DND-41 (cell line): ENCODE measurements around the gene NRXN2.

Experiments
- ATAC-seq: fragments of 200-7000 bp; cut with Tn5 transposase; 3 replicates; pipeline ENCODE4 v1.9.1; 2021; ENCODE audit warnings: low read depth; ENCODE audit not compliant: insufficient read depth
- DNase-seq: peaks from one replicate; pipeline ENCODE4 v3.0.0-alpha.2; 2020
- H2AFZ ChIP-seq: 2 replicates; pipeline ENCODE4 v1.6.0; 2012; ENCODE audit warnings: low read depth, low read length
- H3K27ac ChIP-seq: 2 replicates; pipeline ENCODE4 v1.5.1; 2012; ENCODE audit warnings: low read length, inconsistent platforms
- H3K27me3 ChIP-seq: fragments of 200-600 bp; sonication (generic); 2 replicates; pipeline ENCODE4 v1.6.0; 2012; ENCODE audit warnings: low read length, mild to moderate bottlenecking, inconsistent platforms; ENCODE audit not compliant: insufficient read depth, poor library complexity
- H3K36me3 ChIP-seq: 2 replicates; pipeline ENCODE4 v1.5.1; 2012; ENCODE audit warnings: low read length, inconsistent platforms; ENCODE audit not compliant: insufficient read depth
- H3K4me1 ChIP-seq: 2 replicates; pipeline ENCODE4 v1.5.1; 2012; ENCODE audit warnings: mild to moderate bottlenecking, low read length; ENCODE audit not compliant: insufficient read depth
- H3K4me2 ChIP-seq: 2 replicates; pipeline ENCODE4 v1.6.0; 2012; ENCODE audit warnings: mild to moderate bottlenecking, moderate library complexity, low read length, inconsistent platforms; ENCODE audit not compliant: insufficient read depth
- H3K4me3 ChIP-seq, 2 experiments: fragments of 200-600 bp in 1 of 2; shearing (Covaris generic) in 1 of 2; 2 replicates each; pipeline ENCODE4 v1.5.1; 2012 to 2016; ENCODE audit warnings: inconsistent platforms in 2 of 2, low read length in 2 of 2, mild to moderate bottlenecking in 2 of 2, low read depth in 1 of 2, moderate library complexity in 1 of 2
- H3K79me2 ChIP-seq: 2 replicates; pipeline ENCODE4 v1.6.0; 2012; ENCODE audit warnings: low read length, inconsistent platforms; ENCODE audit not compliant: insufficient read depth
- H3K9ac ChIP-seq: 2 replicates; pipeline ENCODE4 v1.6.0; 2012; ENCODE audit warnings: low read depth, mild to moderate bottlenecking, inconsistent platforms, low read length, moderate library complexity
- H3K9me3 ChIP-seq: 2 replicates; pipeline ENCODE4 v1.5.1; 2012; ENCODE audit warnings: low read length, moderate library complexity, mild to moderate bottlenecking, inconsistent platforms; ENCODE audit not compliant: insufficient read depth, severe bottlenecking
- H4K20me1 ChIP-seq: 2 replicates; pipeline ENCODE4 v1.6.0; 2012; ENCODE audit warnings: low read length; ENCODE audit not compliant: insufficient read depth
- CTCF ChIP-seq: IDR thresholded peaks from 2 replicates; pipeline ENCODE4 v1.5.1; 2012; ENCODE audit warnings: borderline replicate concordance, low read length, moderate library complexity, mild to moderate bottlenecking; ENCODE audit not compliant: poor library complexity, severe bottlenecking; ENCODE audit errors: extremely low read depth
- EZH2 ChIP-seq: IDR thresholded peaks from 3 replicates; pipeline ENCODE4 v1.6.1; 2012; ENCODE audit warnings: borderline replicate concordance, low read depth, mild to moderate bottlenecking, moderate library complexity, low read length, inconsistent platforms; ENCODE audit not compliant: severe bottlenecking

NRXN2 gene

GRCh38 chr11:64691543-64691942, 31.5 kb downstream of the NRXN2 start:
- ATAC-seq (no peak), DNase-seq (no peak)
- Histone ChIP-seq H4K20me1 (no peaks in the 10 kb centered on the region), H3K4me1 (peaks cover 16% of the 10 kb centered on the region), H3K27me3 (peaks cover 36% of the 10 kb centered on the region), H3K9me3 (no peaks in the 10 kb centered on the region), H3K27ac (no peak overlapping the region), H3K4me2 (no peak overlapping the region), H3K9ac (no peak overlapping the region), H2AFZ (no peak overlapping the region), H3K79me2 (no peaks in the 10 kb centered on the region), H3K4me3 (no peak overlapping the region), H3K36me3 (no peaks in the 10 kb centered on the region)
- TF ChIP-seq EZH2 (no peak), CTCF (no peak)

GRCh38 chr11:64690235-64690634, 32.8 kb downstream of the NRXN2 start:
- Histone ChIP-seq H3K79me2 (no peaks in the 10 kb centered on the region), H3K4me3 (no peak overlapping the region), H3K27ac (no peak overlapping the region), H3K27me3 (peaks cover 32% of the 10 kb centered on the region), H3K4me2 (no peak overlapping the region), H3K9me3 (no peaks in the 10 kb centered on the region), H3K4me1 (peaks cover 16% of the 10 kb centered on the region), H2AFZ (no peak overlapping the region), H3K36me3 (no peaks in the 10 kb centered on the region), H4K20me1 (no peaks in the 10 kb centered on the region), H3K9ac (no peak overlapping the region)
- ATAC-seq (no peak), DNase-seq (no peak)
- TF ChIP-seq EZH2 (no peak), CTCF (no peak)

- TF ChIP-seq CTCF (peak; percentile 96), EZH2 (no peak)
- peak overlapping the region in 1 of 2 experiments; percentile 71; a peak in 3 of 4 replicates for H3K4me3 ChIP-seq
- peak overlapping the region; percentile 45 for H3K9ac ChIP-seq
- H3K36me3 ChIP-seq = no peaks in the 10 kb centered on the region
- no peaks in the 10 kb centered on the region for H4K20me1 ChIP-seq
- peaks cover 16% of the 10 kb centered on the region for H3K4me1 ChIP-seq
- no peaks in the 10 kb centered on the region for H3K9me3 ChIP-seq
- H3K27ac ChIP-seq = peak overlapping the region; percentile 74
- H3K4me2 ChIP-seq = peak overlapping the region; percentile 96
- ATAC-seq (peak; percentile 100), DNase-seq (peak; percentile 93)
- no peaks in the 10 kb centered on the region for H3K79me2 ChIP-seq
- peak overlapping the region; percentile 99 for H2AFZ ChIP-seq
- peaks cover 23% of the 10 kb centered on the region for H3K27me3 ChIP-seq
Measured at GRCh38 chr11:64688534-64688982, 34.4 kb downstream of the NRXN2 start.
